HG02938 (cell line): ENCODE results near the gene LEKR1.

Experiments used
- ATAC-seq: cut with Tn5 transposase; IDR thresholded peaks from one replicate; pipeline ENCODE4 v1.9.1; 2021; ENCODE audit warnings: mild to moderate bottlenecking, moderate library complexity; ENCODE audit not compliant: unreplicated experiment

LEKR1 gene

DNA sequence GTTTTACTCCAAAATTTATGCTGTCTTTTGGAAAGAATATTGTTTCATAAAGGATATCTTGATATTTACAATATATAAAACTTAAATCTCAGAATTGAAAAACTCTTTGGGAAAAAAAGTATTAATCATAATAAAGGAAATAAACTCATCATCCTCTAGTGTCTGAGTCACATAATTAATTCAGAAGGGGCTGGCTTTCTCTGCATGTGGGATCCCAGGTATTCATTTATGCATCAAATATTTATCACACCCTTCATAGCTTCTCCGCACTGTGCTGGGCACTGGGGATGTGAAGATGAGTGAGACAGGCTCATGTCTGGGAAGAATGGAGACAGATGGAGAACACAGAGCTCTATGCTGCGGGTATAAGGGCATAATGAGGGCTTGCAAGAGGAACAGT, 268.1 kb downstream of the LEKR1 start:
- no peak for ATAC-seq

DNA sequence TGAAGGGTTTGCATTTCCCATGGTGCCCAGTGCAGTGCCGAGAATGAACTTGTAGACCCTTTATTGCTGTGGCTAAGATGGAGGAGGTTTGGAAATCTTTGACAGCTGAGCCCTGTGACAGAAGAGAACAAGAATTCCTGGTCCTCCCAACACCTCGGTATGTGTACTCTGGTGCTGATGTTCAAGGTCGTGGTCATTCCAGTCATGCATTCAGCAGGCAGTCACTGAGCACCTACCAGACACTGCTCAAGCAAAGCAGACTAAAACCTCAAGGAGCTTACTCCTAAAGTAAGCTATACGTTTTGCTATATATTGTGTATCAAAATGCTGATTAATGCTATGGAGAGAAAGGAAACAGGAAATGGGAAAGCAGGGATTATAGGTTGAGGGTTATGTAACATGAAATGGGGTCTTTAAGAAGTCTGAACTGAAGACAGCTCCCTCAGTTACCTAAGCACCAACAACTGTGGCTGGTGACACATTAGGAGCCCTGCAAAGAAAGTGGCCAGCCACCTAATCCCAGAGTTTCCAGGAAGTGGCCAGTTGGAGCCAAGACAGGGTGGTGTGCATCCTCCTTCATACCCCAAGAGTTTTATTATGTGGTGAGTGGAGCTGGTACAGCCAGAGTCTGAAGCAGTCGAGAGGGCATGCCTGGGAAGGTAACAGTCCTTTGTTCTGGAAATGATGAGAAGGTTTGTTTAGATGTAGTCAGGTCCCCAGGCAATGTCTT, 268.8 kb downstream of the LEKR1 start:
- no peak for ATAC-seq
